Kidney epithelial cell (primary cell): ENCODE measurements around the gene ALKBH7. TPM values are rescaled to one million over a fixed set of nuclear protein-coding genes. Genes with fewer than 3 reads are reported as not detected.
A peak's percentile ranks its signal among the peaks of the same experiment; 100 is the strongest.
"Not testable (repeated sequence)": the region's sequence is repeated elsewhere in the genome, so short reads cannot be mapped to it uniquely, and the experiment has no call there.

ENCODE experiments used
- DNase-seq: peaks from one replicate; pipeline ENCODE4 v3.0.0-alpha.2; 2010; ENCODE audit warnings: low read depth
- H3K27me3 ChIP-seq: 2 replicates; pipeline ENCODE4 v1.6.0; 2011; ENCODE audit warnings: low read length; ENCODE audit not compliant: control insufficient read depth, insufficient read depth
- H3K36me3 ChIP-seq: 2 replicates; pipeline ENCODE4 v1.5.1; 2011; ENCODE audit warnings: low read length; ENCODE audit not compliant: control insufficient read depth, insufficient read depth
- H3K4me3 ChIP-seq: 2 replicates; pipeline ENCODE4 v1.5.1; 2011; ENCODE audit warnings: low read depth, mild to moderate bottlenecking, control low read depth, low read length
- CTCF ChIP-seq: IDR thresholded peaks from 2 replicates; pipeline ENCODE4 v1.5.1; 2011; ENCODE audit warnings: mild to moderate bottlenecking, moderate library complexity, low read length, control low read depth, inconsistent platforms; ENCODE audit not compliant: insufficient read depth, poor library complexity, severe bottlenecking
- total RNA-seq: library from RNA; depleted of rRNA; stranded (reverse); fragments of >200 nt; gene quantifications from 2 replicates; pipeline ENCODE4 v1.2.3, GENCODE V29; 2015

The ALKBH7 gene
- total RNA-seq, 1 donor from 2014 or later, result 55.1 TPM

- H3K4me3 ChIP-seq, result no peak overlapping the region
- no peak for TF ChIP-seq CTCF
- DNase-seq, result no peak
- H3K36me3 ChIP-seq, result no peaks in the 10 kb centered on the region
- peaks cover 4% of the 10 kb centered on the region for H3K27me3 ChIP-seq
Observed at GRCh38 chr19:6357174-6357573, 15.4 kb upstream of the ALKBH7 start.

GRCh38 chr19:6358003-6358402, 14.6 kb upstream of the ALKBH7 start:
- no peak for TF ChIP-seq CTCF
- DNase-seq, result no peak
- Histone ChIP-seq H3K4me3 (no peak overlapping the region), H3K36me3 (no peaks in the 10 kb centered on the region), H3K27me3 (peaks cover 4% of the 10 kb centered on the region)

- no peak for DNase-seq
- TF ChIP-seq CTCF, result no peak
- H3K4me3 ChIP-seq, result no peak overlapping the region
- peaks cover 4% of the 10 kb centered on the region for H3K27me3 ChIP-seq
- no peaks in the 10 kb centered on the region for H3K36me3 ChIP-seq
Observed at GRCh38 chr19:6359568-6360341, 12.8 kb upstream of the ALKBH7 start.

- H3K36me3 ChIP-seq, H3K4me3 ChIP-seq, DNase-seq, H3K27me3 ChIP-seq: not testable (repeated sequence)
Observed at GRCh38 chr19:6360445-6360844, 12.1 kb upstream of the ALKBH7 start.

- not testable (repeated sequence) for DNase-seq, H3K36me3 ChIP-seq, H3K27me3 ChIP-seq
- H3K4me3 ChIP-seq, result peak overlapping the region; percentile 90
Observed at GRCh38 chr19:6360857-6361216, 11.8 kb upstream of the ALKBH7 start.

- DNase-seq, result no peak
- H3K36me3 ChIP-seq, result peaks cover 1% of the 10 kb centered on the region
- H3K4me3 ChIP-seq, result peak overlapping the region; percentile 90
- peaks cover 4% of the 10 kb centered on the region for H3K27me3 ChIP-seq
- TF ChIP-seq CTCF, result no peak
Observed at GRCh38 chr19:6362027-6362350, 10.6 kb upstream of the ALKBH7 start.

GRCh38 chr19:6362351-6362801, 10.2 kb upstream of the ALKBH7 start:
- Histone ChIP-seq H3K36me3 (peaks cover 1% of the 10 kb centered on the region), H3K4me3 (peak overlapping the region; percentile 90), H3K27me3 (peaks cover 4% of the 10 kb centered on the region)
- TF ChIP-seq CTCF, result no peak
- DNase-seq, result no peak
